Measurements from ENCODE around the gene WDFY2.
"Not testable (repeated sequence)": the region's sequence is repeated elsewhere in the genome, so short reads cannot be mapped to it uniquely, and the experiment has no call there.

The WDFY2 gene

DNA sequence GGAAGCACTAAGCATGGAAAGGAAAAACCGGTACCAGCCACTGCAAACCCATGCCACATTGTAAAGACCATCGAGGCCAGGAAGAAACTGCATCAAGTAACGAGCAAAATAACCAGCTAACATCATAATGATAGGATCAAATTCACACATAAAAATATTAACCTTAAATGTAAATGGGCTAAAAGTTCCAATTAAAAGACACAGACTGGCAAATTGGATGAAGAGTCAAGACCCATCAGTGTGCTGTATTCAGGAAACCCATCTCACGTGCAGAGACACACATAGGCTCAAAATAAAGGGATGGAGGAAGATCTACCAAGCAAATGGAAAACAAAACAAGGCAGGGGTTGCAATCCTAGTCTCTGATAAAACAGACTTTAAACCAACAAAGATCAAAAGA, 15.3 kb upstream of the WDFY2 start:
- not testable (repeated sequence) for DNase-seq

DNA sequence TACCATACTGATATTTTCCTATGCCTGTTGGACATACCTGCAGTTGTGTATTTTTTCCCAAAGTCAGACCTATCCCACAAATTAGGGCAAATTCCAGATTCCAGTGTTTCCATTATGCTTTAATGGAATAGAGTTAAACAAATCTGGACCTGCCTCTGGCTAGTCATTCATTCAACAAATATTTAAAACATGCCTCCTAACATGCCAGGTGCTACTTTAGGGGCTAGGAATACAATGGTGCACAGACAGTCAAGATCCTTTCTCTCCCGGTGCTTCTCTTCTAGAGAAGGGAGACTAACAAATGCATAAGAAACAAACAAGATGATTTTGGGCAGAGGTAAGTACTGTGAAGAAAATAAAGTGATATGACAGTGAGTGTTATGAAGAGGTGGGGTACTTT, 7.5 kb upstream of the WDFY2 start:
- no peak for DNase-seq

DNA sequence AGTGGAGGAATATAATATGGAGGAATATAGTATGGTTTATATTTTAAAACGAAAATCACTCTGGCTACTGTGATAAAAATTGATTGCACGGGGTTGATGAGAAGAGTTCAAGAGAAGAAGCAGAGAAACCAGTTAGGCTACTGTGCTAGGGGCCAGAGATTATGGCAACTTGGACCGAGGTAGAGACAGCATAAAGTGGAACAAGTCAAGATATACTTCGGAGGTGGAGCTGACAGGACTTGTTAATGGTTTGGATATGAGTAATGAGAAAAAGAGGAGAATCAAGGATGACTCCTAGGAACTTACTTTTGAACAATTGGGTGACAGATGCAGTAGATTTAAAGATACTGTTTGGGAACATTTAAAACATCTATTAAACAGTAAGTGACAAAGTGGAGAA, 6.6 kb upstream of the WDFY2 start:
- no peak for DNase-seq

DNA sequence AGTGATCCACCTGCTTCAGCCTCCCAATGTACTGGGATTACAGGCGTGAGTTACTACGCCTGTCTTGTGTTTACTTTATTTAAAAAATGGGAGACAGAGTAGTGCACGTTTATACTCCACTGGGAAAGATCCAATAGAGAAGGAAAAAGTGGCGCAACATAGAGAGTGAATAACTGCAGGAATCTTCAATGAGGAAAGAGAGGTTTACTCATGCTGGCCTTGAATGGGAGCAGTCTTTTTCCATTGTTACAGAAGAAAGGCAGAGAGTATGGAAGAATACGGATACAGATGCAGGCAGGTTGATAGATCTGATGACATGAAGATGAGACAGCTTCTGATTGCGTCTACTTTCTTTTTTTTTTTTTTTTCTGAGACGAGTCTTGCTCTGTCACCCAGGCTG, 4.6 kb upstream of the WDFY2 start:
- DNase-seq = no peak

DNA sequence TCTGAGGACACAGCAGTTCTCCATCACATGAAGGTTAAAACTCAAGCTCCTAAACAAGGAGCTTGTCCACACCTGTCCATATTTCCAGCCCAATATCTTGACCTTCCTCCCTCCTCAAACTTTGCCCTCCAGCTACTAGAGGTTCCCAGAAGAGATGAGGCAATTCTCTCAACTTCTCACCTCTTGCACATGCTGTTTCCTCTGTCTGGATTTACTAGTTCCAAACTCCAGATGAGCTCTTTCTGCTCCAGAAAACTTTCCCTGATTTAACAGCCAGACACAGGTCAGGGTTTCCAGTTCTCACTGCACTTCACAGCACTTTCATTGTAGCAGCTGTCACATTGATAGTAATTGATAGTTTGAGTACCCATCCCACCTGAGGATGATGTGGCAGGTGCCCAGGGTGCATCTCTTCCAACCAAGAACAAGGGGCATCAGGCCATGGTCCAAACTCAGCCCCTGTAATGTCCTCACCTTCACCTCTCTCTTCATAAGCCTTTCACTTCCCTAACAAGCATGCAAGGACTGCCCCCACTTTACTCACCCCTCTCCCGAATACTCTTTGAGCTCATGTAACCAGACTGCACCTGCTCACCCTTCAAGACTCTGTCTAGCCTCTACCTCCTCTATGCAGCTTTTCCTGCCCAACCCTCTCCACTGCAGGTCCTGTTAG, 3.0 kb upstream of the WDFY2 start:
- no peak for DNase-seq

DNA sequence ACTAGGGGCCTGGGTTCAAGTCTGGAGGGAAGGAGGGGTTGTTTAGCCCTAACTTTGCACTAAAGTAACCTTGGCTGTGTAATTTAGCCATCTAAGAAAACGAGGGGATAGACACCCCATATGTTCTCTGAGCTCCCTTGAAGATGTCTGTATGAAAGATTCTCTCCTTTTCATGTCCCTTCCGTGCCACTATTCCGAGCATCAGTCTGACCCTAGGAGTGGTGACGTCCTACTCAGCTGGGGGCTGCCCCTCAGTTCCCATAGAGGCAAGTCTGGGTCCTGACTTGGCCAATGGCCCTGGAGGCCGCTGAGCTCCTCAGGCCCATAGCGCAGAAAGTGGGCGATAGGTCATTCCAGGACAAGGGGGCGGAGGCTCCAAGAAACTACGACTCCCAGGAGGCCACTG, 790 bp upstream of the WDFY2 start:
- no peak for DNase-seq

DNA sequence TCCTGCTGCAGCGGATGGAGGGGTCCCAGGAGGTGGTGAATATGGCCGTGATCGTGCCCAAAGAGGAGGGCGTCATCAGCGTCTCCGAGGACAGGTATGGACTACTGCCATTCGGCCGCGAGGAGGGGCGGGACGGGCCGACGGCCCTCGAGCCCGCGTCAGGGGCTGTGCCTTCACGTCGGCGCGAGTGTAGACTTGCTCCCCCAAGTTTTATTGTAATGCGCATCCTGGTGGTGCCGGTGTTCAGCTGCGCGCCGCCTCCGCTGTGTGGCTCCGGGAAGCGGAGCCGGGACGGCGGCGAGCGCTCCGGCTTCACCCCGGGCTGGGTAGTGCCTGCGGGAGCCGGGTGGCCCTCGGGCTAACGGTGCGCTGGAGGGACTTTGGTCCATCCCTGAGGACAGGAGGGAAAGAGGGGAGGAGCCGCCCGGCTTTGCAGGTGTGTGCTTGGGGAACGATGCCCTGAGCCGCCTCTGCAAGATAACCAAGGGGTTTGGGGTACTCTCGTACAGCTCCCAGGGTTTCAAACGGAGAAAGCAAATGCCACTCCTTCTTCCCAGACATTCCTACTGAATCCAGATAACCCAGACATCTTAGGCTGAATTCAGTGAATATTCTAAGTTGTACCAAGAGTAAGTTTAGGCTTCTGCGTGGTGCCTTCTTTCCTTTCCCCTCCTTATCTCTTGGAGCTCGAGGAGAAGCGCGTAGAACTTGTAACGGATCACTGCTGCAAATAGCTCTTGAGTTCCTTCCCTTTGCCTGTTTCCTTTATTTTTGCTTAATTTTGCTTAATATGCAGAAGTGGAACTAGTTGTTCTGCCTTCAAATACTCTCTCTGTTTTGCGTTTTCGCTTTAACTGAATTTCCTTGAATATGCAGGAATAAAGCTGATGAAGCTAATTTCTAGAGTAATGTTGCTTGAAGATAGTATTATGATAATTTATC, 740 bp downstream of the WDFY2 start:
- DNase-seq = no peak

DNA sequence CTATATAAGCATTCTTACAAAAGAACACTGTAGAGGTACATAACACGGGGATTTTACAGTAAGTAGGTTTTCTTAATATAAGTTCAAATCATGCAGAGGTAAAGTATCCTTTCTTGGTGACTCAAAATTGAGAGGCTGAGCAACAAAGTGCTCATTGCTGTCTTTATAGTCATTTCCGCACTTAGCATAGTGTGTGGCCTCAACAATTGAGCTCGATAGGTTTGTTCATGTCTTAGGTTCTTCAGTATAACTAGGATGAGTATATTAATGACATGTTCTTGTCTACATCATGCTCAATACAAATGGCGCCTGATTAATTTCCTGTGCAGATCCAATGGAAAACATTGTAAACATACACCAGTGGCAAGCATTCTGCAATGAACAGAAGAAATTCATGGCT, 1.4 kb downstream of the WDFY2 start:
- no peak for DNase-seq

DNA sequence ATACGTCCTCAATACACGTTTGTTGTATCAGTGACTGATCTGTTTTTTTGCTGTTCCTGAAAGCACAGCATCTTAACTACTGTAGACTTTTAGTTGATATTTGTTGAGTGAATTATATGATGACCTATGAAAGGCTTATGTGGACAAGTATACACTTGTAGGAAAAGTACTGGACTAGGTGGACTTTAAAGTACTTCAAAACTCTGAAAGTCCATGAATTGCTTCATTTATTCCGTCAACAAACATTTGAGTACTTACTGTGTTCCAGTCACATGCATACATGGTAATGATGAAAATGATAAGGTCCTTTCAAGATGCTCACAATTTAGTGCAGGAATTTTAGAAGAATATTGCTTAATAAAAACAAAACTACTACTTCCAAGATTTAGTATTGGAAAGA, 3.1 kb downstream of the WDFY2 start:
- no peak for DNase-seq

DNA sequence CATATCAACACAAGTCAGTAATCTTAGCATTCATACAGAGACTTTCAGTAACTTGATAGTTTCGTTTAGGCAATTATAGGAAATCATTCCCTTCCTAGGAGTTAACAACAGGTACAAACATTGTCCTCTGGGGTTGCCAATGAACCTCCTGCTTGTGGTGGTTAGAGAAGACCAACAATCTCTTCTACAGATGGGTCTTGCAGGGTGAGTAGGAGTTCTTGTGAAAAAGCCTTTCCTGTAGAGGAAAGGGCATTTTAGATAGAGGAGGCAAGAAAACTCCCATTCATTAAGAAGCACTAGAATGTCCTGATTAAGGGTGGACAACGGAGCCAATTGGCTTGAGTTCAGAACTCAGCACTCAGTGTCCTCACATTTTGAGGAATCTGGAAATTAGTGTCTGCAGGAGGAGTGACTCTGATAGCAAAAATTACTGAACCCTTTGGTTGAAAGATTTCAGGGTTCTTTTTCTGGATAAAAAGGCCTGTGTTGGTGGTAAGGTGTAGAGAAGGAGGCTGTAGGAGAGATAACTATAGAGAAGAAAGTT, 4.2 kb downstream of the WDFY2 start:
- DNase-seq = no peak

DNA sequence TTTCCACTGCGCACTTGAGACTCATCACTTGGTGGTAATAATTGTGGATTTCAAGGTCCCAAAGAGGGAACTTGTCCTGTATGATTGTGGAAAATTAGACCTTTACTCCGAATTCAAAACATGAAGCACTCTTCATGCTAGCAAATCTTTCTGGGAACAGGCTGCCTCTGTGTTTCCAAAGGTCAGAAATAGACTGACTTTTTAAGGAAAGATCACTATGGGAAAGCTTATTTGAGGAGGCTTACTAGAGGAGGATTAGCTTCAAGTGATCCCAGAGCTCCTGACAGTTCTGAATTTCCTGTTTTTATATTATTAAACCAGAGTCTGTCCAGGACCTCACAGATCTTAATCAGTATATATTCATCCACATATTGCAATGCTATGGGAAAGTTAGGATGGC, 5.5 kb downstream of the WDFY2 start:
- DNase-seq = no peak

DNA sequence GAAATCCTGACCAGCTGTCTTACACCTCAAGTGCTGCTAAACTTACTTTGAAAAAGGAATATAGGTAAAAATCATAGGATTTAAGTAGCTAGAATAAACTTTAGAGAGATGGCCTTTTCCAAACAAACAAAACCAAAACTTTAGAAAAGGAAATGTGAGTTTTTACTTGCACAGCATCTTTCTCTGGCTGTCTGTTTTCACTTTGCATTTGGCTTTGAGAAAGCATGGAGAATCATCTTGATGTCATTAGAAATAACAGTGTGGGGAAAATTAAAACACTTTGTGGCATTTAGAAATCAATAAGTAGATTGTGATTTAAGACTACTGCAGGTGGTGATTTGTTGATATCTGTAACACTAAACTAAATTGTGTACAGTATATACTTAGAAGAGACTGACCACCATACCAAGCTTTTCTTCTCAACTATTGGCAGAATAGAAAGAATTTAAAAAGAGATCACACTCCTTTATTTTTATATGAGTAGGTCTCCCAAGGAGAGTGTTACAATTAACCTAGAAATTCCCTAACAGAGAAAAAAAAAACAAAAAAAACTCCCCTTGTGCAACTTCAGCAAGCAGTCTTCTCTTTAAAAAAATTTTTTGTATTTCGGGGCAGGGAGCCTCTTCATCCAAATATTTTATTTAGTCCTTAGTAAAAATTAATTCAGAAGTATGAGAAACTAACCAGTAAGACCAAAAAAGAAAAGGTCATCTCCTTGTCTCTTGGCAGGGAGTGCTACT, 6.1 kb downstream of the WDFY2 start:
- no peak for DNase-seq

DNA sequence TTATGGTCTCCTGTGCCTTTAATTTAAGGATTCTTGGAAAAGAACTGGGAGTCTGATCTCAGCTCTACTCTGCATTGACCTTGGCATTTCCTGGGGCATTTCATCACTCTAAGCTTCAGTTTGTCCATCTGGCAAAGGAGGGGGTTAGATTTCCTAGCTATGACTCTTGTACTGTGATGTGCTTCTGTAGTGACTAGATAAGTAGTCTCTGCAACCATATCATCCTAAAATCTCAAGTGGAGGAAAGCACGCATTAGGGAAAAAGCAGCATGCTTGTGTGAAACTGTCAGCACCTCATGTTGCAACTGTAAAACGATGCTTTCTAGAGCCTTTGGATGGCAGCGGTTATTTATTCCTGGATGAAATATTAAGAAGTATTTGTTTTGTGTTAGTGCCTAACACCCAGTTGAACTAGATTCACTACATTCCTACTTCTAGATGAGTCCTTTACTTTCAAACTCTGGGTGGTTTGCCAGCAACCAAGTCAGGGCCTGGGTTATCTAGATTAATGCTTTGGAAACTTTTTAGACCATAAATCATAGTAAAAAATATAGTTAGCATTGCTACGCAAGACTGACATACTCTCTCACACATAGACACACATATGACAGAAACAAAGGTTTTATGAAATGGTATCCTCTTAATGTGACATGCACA, 6.8 kb downstream of the WDFY2 start:
- no peak for DNase-seq

DNA sequence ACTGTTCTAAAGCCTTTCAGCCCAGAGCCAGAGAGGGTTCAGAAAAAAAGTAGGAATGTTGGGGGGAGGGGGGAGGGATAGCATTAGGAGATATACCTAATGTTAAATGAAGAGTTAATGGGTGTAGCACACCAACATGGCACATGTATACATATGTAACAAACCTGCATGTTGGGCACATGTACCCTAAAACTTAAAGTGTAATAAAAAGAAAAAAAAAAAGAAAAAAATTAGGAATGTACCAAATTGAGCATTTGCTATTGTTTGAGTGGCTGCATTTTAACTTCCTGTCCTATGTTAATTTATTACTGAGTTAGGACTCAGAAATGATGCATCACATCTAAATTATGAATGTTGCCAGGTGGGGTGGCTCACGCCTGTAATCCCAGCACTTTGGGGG, 7.7 kb downstream of the WDFY2 start:
- DNase-seq = not testable (repeated sequence)

DNA sequence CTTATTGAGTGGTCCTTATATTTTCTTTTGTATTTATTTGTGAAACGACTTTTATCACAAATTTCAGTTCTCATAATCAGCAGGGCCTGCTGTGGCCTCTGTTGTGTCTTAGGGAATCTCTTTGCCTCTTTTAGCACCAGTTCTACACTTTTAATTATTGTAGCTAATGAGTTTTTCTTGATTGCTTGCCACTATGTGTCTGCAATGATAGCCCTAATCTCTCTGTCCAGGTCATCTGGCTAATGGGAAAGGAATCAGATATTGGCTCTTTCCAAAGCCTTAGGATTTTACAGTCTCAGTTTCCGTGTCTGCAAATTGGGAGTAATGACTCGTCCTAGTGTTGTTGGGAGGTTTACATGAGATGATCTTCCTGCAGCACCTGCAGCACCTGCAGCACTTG, 10.2 kb downstream of the WDFY2 start:
- DNase-seq = no peak

DNA sequence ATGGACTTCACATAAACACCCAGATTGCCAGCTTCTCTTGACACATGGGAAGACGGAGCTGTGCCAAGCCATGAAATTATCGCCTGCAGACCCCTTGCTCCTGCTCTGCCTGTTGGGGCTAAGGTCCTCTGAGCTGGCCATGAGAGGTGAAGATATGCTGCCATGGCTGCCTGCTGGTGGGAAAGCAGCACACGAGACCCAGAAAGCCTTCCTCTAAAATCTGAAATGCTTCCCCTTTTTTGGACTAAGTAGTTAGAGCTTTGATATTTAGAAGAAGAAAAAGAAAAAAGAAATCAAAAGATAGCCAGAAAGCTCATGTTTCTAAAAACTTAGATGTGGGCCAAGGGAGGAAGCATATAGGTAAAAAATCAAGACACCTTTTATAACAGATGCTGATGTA, 11.2 kb downstream of the WDFY2 start:
- no peak for DNase-seq

DNA sequence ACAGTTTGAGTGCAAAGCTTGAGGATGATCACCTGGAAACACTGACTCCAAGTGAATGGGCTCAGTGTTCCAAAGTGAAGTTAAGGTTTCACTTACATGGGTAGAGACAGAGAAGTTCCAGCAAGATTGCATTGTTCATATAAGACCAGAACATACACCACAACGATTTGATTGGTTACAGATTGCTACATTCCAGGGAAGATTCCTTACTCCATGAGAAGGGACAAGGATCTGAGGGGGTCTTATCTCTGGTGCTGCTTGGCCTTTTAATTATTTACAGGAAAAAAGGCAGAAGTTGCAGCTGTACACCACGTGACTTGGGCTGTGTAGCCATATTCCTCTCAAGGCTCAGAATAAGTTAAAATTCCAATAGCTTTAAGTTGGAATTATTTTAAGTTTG, 12.3 kb downstream of the WDFY2 start:
- DNase-seq = no peak

DNA sequence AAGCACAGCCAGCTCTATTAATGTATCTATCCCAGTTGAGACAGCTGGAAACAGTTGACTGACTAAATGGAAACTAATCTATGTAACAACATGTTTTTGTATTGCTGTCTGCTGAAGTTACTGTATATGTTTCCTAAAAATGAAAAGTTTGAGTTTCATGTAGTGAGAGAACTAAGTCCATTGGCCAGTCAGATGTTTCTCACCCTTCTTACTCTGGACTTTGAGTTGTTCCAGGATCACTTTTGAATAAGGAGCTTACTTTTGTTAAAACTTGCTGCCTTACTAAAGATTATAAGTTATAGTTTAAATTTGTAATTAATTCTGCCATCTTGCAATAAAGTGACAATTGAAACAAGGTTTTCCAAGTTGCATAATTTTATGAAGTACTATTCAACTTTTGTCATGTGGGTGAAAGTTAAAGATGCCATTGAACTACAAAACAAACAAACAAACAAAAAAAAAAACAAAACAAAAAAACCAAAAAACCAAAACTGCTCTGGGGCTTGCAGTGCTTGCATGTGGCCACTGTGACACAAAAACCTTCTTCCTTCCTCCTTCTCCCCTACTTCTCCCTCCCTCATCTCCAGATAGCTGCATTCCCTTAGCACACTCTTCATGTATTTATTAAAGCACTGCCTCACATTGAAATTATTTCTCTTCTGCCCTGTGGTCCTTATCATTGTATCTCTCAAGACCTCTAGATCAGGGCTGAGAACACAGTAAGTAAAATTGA, 15.3 kb downstream of the WDFY2 start:
- DNase-seq = no peak

DNA sequence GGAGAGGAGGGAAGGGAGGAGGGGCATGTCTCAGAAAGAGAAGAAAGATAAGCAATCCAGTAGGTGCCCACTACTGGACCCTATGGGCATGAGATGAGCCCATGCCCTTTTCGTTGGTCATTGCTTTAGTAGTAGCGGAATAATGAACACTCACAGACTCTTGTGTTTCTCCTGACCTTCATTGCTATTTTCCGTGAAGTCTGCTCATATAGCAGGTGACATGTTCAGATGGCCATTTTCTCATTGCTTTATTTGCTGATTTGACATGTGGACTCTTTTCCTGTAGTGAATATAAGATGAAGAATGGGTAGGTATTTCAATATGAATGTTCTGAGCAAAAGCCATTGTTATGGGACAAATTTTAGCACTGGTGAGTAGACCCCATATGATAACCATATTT, 16.4 kb downstream of the WDFY2 start:
- no peak for DNase-seq

DNA sequence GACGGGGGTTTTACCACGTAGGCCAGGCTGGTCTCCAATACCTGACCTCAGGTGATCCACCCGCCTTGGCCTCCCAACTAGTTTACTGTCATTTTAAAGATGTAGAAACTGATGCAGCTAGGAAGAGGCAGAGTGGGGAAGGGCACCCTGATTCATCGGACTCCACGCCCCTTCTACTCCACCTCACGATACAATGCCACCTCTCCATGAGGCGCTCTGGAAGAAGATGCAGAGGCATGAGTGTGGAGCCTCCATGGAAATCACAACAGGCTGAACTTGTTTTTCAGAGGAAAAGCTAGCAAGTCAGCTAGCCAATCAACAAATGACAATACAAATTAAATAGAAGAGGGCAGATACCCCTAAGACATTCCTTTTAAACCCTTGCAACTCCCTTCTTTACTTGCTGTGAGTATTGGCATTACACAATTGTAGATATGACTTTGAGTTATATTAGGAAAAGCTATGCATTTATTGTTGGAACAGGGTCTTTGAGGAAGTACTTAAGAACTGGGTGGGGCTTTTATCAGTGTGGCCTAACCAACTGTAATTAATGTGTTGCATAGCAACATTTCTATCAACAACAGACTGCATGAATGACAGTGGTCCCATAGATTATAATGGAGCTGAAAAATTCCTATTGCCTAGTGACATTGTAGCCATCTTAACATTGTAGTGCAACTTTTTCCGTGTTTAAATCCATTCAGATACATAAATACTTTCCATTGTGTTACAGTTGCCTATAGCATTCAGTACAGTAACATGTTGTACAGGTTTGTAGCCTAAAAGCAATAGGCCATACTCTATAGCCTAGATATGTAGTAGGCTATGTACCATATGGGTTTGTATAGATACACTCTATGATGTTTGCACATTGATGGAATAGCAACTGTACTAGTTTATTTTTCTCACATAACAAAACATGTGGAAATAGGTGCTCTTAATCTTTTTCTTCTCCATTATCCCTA, 17.6 kb downstream of the WDFY2 start:
- DNase-seq = no peak

DNA sequence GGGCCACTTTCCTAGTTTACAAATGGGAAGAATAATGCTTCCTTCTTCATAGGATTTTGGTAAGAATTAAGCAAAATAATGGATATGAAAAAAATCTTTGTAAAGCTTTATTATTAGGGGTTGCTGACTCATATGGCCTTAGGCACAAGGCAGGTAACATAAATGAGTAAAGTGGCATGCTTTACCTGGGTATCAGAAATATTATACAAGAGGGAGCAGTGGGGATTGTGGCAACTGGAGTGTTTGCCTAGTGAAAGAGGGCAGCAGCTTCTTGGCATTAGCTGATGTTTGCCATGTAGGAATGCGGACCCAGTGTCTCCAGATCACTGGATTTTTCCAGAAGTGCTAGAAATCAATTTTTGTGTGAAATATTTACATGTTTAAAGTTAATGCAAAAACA, 19.5 kb downstream of the WDFY2 start:
- DNase-seq = no peak

Measured in activated T-cell treated with anti-CD3 and anti-CD28 coated beads, Interleukin-2, amount 50 U/mL, for 1 hour (primary cell).